ENCODE measurements around the gene PDE8B. TPM values are rescaled to one million over a fixed set of nuclear protein-coding genes. Genes with fewer than 3 reads are reported as not detected.
A peak's percentile ranks its signal among the peaks of the same experiment; 100 is the strongest.

Gene PDE8B
- total and polyA plus RNA-seq, 2 donors from 2014 or later, result 3.7 to 4.5 TPM

DNA sequence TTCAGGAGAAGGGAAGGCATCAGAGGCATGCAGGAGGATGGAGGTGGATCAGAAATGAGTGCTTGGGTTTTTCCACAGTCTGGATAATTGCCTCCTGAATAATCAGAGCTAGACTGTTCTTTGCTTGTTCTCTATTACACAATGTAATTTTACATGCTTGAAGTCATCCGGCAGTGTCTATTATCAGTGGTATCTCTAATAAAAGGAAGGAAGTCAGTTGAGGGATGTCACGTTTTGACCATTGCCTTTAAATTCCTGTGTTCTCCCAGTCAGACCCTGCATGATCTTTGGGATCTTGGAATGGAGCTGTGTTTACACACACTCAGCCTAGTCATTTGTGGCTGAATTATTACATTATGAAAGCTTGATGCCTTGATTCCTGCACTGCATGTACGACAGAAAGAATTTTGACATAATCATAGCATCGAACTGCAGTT, 91.0 kb downstream of the PDE8B start:
- FAIRE-seq, result no peak
- peak in 2 of 5 donors; percentile 13 to 21 for DNase-seq
- Histone ChIP-seq H3K4me1 (ENCODE audit: control insufficient read depth in 2 of 3, insufficient read depth in 2 of 3, low read depth in 1 of 3, low read length in 3 of 3) (no peaks in the 10 kb centered on the region), H3K27me3 (ENCODE audit: control insufficient read depth, insufficient read depth, low read length) (no peaks in the 10 kb centered on the region), H3K9me3 (ENCODE audit: control insufficient read depth in 2 of 3, insufficient read depth in 1 of 3, low read length in 3 of 3) (no peaks in the 10 kb centered on the region), H3K4me3 (ENCODE audit: low read length in 3 of 3) (no peak overlapping the region), H3K9ac (ENCODE audit: low read length in 3 of 3) (no peak overlapping the region), H3K36me3 (ENCODE audit: control insufficient read depth in 2 of 3, insufficient read depth in 3 of 3, low read length in 3 of 3) (no peaks in the 10 kb centered on the region), H3K27ac (ENCODE audit: low read depth in 2 of 2, low read length in 2 of 2) (no peak overlapping the region)
- TF ChIP-seq, protein P1, sequence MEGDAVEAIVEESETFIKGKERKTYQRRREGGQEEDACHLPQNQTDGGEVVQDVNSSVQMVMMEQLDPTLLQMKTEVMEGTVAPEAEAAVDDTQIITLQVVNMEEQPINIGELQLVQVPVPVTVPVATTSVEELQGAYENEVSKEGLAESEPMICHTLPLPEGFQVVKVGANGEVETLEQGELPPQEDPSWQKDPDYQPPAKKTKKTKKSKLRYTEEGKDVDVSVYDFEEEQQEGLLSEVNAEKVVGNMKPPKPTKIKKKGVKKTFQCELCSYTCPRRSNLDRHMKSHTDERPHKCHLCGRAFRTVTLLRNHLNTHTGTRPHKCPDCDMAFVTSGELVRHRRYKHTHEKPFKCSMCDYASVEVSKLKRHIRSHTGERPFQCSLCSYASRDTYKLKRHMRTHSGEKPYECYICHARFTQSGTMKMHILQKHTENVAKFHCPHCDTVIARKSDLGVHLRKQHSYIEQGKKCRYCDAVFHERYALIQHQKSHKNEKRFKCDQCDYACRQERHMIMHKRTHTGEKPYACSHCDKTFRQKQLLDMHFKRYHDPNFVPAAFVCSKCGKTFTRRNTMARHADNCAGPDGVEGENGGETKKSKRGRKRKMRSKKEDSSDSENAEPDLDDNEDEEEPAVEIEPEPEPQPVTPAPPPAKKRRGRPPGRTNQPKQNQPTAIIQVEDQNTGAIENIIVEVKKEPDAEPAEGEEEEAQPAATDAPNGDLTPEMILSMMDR (IDR thresholded peaks at IDR 0.05; ENCODE audit: borderline replicate concordance, extremely low read depth, insufficient read depth), result no peak
- intact Hi-C loops (cut with DNase I), result no loop called here

DNA sequence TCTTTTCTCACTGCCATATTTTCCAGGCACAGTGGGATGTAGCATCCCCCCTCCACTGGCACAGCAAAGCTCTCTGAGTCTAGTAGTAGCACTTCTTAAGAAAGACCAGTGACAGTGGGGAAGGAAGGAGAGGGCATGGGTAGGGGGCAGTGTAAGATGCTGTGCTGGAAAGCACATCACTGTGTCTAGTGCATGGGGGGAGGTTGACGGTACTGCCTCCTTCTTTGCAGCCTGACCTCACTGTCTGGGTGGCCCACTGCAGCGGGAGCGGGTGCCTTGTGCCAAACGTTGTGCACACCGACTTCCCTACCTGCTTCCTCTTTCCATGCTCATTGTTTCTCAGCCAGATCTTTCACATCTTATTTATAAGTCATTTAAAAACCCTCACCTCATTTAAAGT, 91.8 kb downstream of the PDE8B start:
- intact Hi-C loops (cut with DNase I), result no loop called here
- TF ChIP-seq, protein P1 (IDR thresholded peaks at IDR 0.05; ENCODE audit: borderline replicate concordance, extremely low read depth, insufficient read depth), result no peak
- H3K4me3 ChIP-seq (ENCODE audit: low read length in 3 of 3), result no peak overlapping the region
- no peaks in the 10 kb centered on the region for H3K9me3 ChIP-seq (ENCODE audit: control insufficient read depth in 2 of 3, insufficient read depth in 1 of 3, low read length in 3 of 3)
- no peak overlapping the region for H3K9ac ChIP-seq (ENCODE audit: low read length in 3 of 3)
- no peaks in the 10 kb centered on the region for H3K4me1 ChIP-seq (ENCODE audit: control insufficient read depth in 2 of 3, insufficient read depth in 2 of 3, low read depth in 1 of 3, low read length in 3 of 3)
- FAIRE-seq (no peak), DNase-seq (no peak)
- no peak overlapping the region for H3K27ac ChIP-seq (ENCODE audit: low read depth in 2 of 2, low read length in 2 of 2)
- H3K27me3 ChIP-seq (ENCODE audit: control insufficient read depth, insufficient read depth, low read length), result no peaks in the 10 kb centered on the region
- H3K36me3 ChIP-seq (ENCODE audit: control insufficient read depth in 2 of 3, insufficient read depth in 3 of 3, low read length in 3 of 3), result no peaks in the 10 kb centered on the region

DNA sequence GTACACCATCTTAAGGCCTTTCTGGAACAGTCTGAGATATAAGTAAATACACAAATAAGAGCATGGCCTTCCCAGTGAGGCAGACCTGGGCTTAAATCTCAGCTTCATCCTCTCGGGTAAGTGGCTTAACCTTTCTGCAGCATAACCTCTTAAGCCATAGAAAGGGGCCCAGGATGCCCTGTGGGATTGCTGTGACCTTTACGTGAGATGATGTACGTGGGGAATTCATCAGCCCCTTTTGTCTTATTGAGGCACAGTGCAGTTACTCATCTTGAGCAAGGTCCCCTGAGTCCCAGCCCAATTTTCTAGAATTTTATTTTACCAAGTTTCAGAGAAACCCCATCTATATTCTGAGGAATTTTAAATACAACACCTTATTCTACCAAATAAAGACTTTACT, 92.2 kb downstream of the PDE8B start:
- intact Hi-C loops (cut with DNase I), result no loop called here
- no peak overlapping the region for H3K27ac ChIP-seq (ENCODE audit: low read depth in 2 of 2, low read length in 2 of 2)
- FAIRE-seq, result no peak

More for the DNA sequence above, 92.2 kb downstream of the PDE8B start:
- Histone ChIP-seq H3K27me3 (ENCODE audit: control insufficient read depth, insufficient read depth, low read length) (no peaks in the 10 kb centered on the region), H3K9me3 (ENCODE audit: control insufficient read depth in 2 of 3, insufficient read depth in 1 of 3, low read length in 3 of 3) (no peaks in the 10 kb centered on the region), H3K4me3 (ENCODE audit: low read length in 3 of 3) (no peak overlapping the region), H3K4me1 (ENCODE audit: control insufficient read depth in 2 of 3, insufficient read depth in 2 of 3, low read depth in 1 of 3, low read length in 3 of 3) (no peaks in the 10 kb centered on the region), H3K9ac (ENCODE audit: low read length in 3 of 3) (no peak overlapping the region), H3K36me3 (ENCODE audit: control insufficient read depth in 2 of 3, insufficient read depth in 3 of 3, low read length in 3 of 3) (no peaks in the 10 kb centered on the region)
- TF ChIP-seq, protein P1 (IDR thresholded peaks at IDR 0.05; ENCODE audit: borderline replicate concordance, extremely low read depth, insufficient read depth), result no peak
- DNase-seq, result no peak

All from kidney (tissue), 14 donors.